PFSK-1 (cell line): ENCODE measurements around the gene ZBTB8A.

Source experiments
- FOXP2 ChIP-seq: optimal IDR thresholded peaks from 2 replicates; pipeline ENCODE3; 2011; ENCODE audit warnings: borderline replicate concordance, control low read depth, inconsistent platforms; ENCODE audit not compliant: insufficient read depth; ENCODE audit errors: extremely low read length, extremely low read depth
- POLR2AphosphoS5 ChIP-seq: IDR thresholded peaks from 2 replicates; pipeline ENCODE4 v1.6.1; 2012; ENCODE audit warnings: low read depth, mild to moderate bottlenecking, control low read depth, low read length, moderate library complexity
- SIN3A ChIP-seq: IDR thresholded peaks from 2 replicates; pipeline ENCODE4 v1.6.1; 2012; ENCODE audit warnings: mild to moderate bottlenecking, low read length, moderate library complexity, borderline replicate concordance; ENCODE audit not compliant: insufficient read depth
- TAF1 ChIP-seq: IDR thresholded peaks from 2 replicates; pipeline ENCODE4 v1.6.1; 2012; ENCODE audit warnings: low read length, control low read depth, borderline replicate concordance; ENCODE audit not compliant: insufficient read depth
- TF ChIP-seq, protein P1 (sequence below), 2 experiments: IDR thresholded peaks; 2 replicates each; pipeline versions ENCODE4 v1.6.1 to v1.8.0; 2011 to 2012; ENCODE audit warnings: low read depth in 2 of 2, low read length in 2 of 2, control low read depth in 1 of 2, inconsistent platforms in 1 of 2, mild to moderate bottlenecking in 1 of 2, moderate library complexity in 1 of 2; ENCODE audit not compliant: insufficient read depth in 1 of 2

The ZBTB8A gene

DNA sequence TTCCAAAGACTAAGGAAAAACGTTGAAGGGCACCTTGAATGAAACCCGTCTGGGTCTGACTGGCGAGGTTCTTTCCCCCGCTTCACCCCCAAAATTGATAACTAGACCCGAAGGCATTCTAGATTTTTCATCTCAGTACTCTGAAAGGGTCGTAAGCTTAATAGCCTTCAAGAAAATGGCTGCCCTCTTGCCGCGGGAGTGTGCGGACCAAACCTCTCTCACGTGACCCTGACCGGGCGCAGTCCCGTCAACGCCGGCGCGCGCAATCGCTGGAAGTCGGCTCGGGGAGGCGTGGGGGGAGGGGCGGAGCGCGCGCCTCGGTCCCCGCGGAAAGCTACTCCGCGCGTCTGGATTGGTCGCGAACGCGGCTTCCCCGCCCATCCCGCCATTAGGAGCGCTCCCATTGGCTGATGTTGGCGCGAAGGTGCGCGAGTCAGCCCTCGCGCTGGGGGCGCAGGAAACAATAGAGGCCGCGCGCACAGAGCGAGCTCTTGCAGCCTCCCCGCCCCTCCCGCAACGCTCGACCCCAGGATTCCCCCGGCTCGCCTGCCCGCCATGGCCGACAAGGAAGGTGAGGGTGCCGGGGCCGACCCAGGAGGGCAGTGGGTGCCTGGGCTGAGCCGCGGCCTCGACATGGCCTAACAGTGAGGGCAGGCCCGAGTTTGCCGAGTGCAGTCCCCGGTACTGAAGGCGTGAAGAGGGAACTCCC, 111.7 kb downstream of the ZBTB8A start, which contains the start of gene RBBP4:
RBBP4 (plus strand) TSS at position 457 of the 709 bp plus-strand sequence; CDS start at position 556, 99 bp downstream.
- no peak for TF ChIP-seq FOXP2
- TF ChIP-seq, protein P1, sequence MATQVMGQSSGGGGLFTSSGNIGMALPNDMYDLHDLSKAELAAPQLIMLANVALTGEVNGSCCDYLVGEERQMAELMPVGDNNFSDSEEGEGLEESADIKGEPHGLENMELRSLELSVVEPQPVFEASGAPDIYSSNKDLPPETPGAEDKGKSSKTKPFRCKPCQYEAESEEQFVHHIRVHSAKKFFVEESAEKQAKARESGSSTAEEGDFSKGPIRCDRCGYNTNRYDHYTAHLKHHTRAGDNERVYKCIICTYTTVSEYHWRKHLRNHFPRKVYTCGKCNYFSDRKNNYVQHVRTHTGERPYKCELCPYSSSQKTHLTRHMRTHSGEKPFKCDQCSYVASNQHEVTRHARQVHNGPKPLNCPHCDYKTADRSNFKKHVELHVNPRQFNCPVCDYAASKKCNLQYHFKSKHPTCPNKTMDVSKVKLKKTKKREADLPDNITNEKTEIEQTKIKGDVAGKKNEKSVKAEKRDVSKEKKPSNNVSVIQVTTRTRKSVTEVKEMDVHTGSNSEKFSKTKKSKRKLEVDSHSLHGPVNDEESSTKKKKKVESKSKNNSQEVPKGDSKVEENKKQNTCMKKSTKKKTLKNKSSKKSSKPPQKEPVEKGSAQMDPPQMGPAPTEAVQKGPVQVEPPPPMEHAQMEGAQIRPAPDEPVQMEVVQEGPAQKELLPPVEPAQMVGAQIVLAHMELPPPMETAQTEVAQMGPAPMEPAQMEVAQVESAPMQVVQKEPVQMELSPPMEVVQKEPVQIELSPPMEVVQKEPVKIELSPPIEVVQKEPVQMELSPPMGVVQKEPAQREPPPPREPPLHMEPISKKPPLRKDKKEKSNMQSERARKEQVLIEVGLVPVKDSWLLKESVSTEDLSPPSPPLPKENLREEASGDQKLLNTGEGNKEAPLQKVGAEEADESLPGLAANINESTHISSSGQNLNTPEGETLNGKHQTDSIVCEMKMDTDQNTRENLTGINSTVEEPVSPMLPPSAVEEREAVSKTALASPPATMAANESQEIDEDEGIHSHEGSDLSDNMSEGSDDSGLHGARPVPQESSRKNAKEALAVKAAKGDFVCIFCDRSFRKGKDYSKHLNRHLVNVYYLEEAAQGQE (IDR thresholded peaks at IDR 0.05; ENCODE audit: insufficient read depth in 1 of 2, low read depth in 2 of 2, low read length in 2 of 2) = 0 out of 4 replicates have a peak, but pooled peaks of 1 of the 2 experiments have one; percentile 7
- peak; percentile 69; the same call in 1 of the 2 replicates for TF ChIP-seq POLR2AphosphoS5
- TF ChIP-seq SIN3A = peak; percentile 69; the same call in 1 of the 2 replicates
- TF ChIP-seq TAF1 = peak; percentile 61; the same call in 1 of the 2 replicates

DNA sequence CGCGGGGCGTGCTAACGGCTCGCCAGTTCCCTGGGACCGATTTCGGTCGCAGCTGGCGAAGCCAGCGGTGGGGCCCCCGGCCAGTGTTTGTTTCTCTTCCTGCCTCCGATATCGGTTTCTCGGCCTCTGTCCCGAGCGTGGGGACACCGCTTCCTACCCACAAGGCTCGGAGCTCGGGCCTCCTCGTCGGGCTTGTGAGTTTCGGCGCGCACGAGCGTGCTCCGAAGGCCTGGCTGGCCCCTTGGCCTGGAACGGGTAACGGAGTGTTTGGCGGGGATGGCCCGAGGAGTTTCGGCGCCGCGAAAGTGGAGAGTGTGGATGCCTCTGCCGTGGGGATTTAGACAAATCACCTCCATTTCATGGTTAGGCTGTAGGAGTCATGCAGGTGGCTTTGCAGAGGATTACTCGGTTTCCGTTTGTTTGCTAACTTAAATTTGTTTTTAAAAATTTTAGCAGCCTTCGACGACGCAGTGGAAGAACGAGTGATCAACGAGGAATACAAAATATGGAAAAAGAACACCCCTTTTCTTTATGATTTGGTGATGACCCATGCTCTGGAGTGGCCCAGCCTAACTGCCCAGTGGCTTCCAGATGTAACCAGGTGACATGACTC, 112.3 kb downstream of the ZBTB8A start:
- TF ChIP-seq, protein P1 (IDR thresholded peaks at IDR 0.05; ENCODE audit: insufficient read depth in 1 of 2, low read depth in 2 of 2, low read length in 2 of 2) = no peak
- no peak for TF ChIP-seq POLR2AphosphoS5
- no peak for TF ChIP-seq FOXP2
- no peak for TF ChIP-seq SIN3A
- no peak for TF ChIP-seq TAF1

DNA sequence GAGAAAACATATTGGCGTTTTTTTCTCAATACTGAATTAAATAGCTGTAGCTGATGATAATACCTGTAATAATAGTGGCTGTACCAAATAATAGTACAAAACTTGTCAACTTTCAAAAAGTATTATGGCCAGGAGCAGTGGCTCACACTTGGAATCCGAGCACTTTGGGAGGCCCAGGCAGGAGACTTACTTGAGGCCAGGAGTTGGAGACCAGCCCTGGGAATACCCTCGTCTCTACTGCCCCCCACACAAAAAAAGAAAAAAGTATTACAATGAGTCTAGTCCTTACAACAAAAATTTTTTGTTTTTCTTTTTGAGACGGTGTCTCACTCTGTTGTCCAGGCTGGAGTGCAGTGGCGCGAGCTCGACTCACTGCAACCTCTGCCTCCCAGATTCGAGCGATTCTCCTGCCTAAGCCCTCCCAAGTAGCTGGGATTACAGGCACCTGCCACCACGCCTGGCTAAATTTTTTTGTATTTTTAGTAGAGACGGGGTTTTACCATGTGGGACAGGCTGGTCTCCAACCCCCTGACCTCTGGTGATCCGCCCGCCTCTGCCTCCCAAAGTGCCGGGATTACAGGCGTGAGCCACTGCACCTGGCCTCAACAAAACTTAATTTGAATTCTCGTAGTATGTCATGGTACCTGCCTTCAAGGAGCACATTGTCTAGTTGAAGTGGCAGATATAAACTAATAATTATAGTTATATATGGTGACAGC, 113.2 kb downstream of the ZBTB8A start:
- TF ChIP-seq POLR2AphosphoS5 (no peak), FOXP2 (no peak), TAF1 (no peak), SIN3A (no peak)
- TF ChIP-seq, protein P1 (IDR thresholded peaks at IDR 0.05; ENCODE audit: insufficient read depth in 1 of 2, low read depth in 2 of 2, low read length in 2 of 2) = no peak
